Body of pancreas (tissue), 4 donors: ENCODE data around the gene ZFAND3.

Experiments
- POLR2A ChIP-seq, 3 donors: fragments of 450-650 bp; IDR thresholded peaks; one replicate each; pipeline ENCODE4 v1.6.1; 2016; ENCODE audit warnings: antibody characterized with exemption in 3 of 3, mild to moderate bottlenecking in 2 of 3
- TF ChIP-seq, protein P1 (sequence below), 7 experiments: fragments of 450-650 bp in 4 of 7; fragments of 200-600 bp in 3 of 7; sonication (generic) in 3 of 7; IDR thresholded peaks; one replicate each; pipeline ENCODE4 v1.5.1; 2016 to 2019; ENCODE audit warnings: antibody characterized with exemption in 7 of 7

DNA sequence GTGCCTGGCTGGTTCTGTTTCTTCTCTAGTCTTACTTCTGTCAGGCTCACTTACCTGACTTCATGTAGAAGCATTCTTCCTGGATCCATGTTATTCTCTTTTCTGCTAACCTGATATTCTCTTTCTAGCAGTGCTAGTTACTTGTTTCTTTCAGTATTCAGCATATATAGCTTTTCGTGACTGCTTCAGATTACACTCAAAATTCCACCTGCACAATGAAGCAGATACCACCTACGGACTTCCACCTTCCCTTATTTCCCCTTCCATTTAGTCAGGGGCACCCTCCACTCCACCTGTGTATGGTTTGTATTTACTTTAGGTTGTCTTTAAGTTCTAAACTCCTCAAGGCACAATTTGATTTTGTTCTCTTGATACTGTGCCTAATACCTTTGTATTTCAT is 36.8 kb downstream of the ZFAND3 start:
- TF ChIP-seq POLR2A (IDR thresholded peaks at IDR 0.05) = no peak
- TF ChIP-seq, protein P1, sequence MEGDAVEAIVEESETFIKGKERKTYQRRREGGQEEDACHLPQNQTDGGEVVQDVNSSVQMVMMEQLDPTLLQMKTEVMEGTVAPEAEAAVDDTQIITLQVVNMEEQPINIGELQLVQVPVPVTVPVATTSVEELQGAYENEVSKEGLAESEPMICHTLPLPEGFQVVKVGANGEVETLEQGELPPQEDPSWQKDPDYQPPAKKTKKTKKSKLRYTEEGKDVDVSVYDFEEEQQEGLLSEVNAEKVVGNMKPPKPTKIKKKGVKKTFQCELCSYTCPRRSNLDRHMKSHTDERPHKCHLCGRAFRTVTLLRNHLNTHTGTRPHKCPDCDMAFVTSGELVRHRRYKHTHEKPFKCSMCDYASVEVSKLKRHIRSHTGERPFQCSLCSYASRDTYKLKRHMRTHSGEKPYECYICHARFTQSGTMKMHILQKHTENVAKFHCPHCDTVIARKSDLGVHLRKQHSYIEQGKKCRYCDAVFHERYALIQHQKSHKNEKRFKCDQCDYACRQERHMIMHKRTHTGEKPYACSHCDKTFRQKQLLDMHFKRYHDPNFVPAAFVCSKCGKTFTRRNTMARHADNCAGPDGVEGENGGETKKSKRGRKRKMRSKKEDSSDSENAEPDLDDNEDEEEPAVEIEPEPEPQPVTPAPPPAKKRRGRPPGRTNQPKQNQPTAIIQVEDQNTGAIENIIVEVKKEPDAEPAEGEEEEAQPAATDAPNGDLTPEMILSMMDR (IDR thresholded peaks at IDR 0.05) = no peak
